Kidney (tissue), 14 donors: ENCODE data around the gene ACSM3. TPM values are rescaled to one million over a fixed set of nuclear protein-coding genes. Genes with fewer than 3 reads are reported as not detected.

Source experiments
- DNase-seq, 5 donors: peaks; one replicate each; pipeline ENCODE4 v3.0.0-alpha.2; 2013 to 2020
- FAIRE-seq: peaks from 2 replicates; lab custom pipeline; 2012; peaks lifted over from hg19 to GRCh38; lab: Jason Lieb, UNC
- H3K27ac ChIP-seq, 2 donors: one replicate each; pipeline ENCODE4 v1.7.0; 2013; ENCODE audit warnings: low read depth in 2 of 2, low read length in 2 of 2, inconsistent platforms in 1 of 2
- H3K27me3 ChIP-seq: one replicate; pipeline ENCODE4 v1.7.1; 2013; ENCODE audit warnings: low read length, inconsistent platforms; ENCODE audit not compliant: control insufficient read depth, insufficient read depth
- H3K36me3 ChIP-seq, 3 donors: one replicate each; pipeline versions ENCODE4 v1.7.0 to v1.7.1; 2013; ENCODE audit warnings: low read length in 3 of 3, control low read depth in 1 of 3, inconsistent platforms in 1 of 3; ENCODE audit not compliant: insufficient read depth in 3 of 3, control insufficient read depth in 2 of 3
- H3K4me1 ChIP-seq, 3 donors: one replicate each; pipeline versions ENCODE4 v1.7.0 to v1.7.1; 2013; ENCODE audit warnings: low read length in 3 of 3, inconsistent platforms in 1 of 3, low read depth in 1 of 3; ENCODE audit not compliant: control insufficient read depth in 2 of 3, insufficient read depth in 2 of 3
- H3K4me3 ChIP-seq, 3 donors: one replicate each; pipeline versions ENCODE4 v1.7.0 to v1.8.1; 2013; ENCODE audit warnings: low read length in 3 of 3, control low read depth in 1 of 3, inconsistent platforms in 1 of 3
- H3K9ac ChIP-seq, 3 donors: one replicate each; pipeline versions ENCODE4 v1.7.0 to v1.7.1; 2013; ENCODE audit warnings: low read length in 3 of 3, control low read depth in 1 of 3, inconsistent platforms in 1 of 3
- H3K9me3 ChIP-seq, 3 donors: one replicate each; pipeline versions ENCODE4 v1.7.0 to v1.7.1; 2013; ENCODE audit warnings: low read length in 3 of 3, control low read depth in 1 of 3, inconsistent platforms in 1 of 3; ENCODE audit not compliant: control insufficient read depth in 2 of 3, insufficient read depth in 1 of 3
- intact Hi-C: fragments of 100-400 bp; cut with DNase I; formaldehyde crosslinking; loops from one replicate; pipeline ENCODE4 v1.11.1; 2022
- polyA plus RNA-seq: library from polyadenylated mRNA; stranded (reverse); fragments of 350-450 nt; fragmentation: Illumina TruSeq; extraction: RNeasy Lipid Tissue Mini Kit (QIAGEN cat#74804); gene quantifications from one replicate; pipeline ENCODE4 v1.2.3, GENCODE V29; 2014; ENCODE audit warnings: low read depth, low replicate concordance; ENCODE audit not compliant: insufficient read depth
- total RNA-seq: library from RNA; stranded (reverse); fragmentation: NEBNext Ultra II Directional; extraction: Animal tissue kit (Norgen Biotek cat#: 25700); gene quantifications from one replicate; pipeline ENCODE4 v1.2.1, GENCODE V29; 2021
- TF ChIP-seq, protein P1 (sequence below): IDR thresholded peaks from 3 replicates; pipeline ENCODE4 v1.5.1; 2012; ENCODE audit warnings: mild to moderate bottlenecking, moderate library complexity, borderline replicate concordance; ENCODE audit not compliant: insufficient read depth; ENCODE audit errors: extremely low read depth
- donor health status: control.
- donor health status: control.
- donor health status: control.
- donor health status: control.
- donor health status: control.
- donor health status: DM: yes; HTN: yes; CAD: no.
- donor health status: Normal renal cell carcinoma (clear cell type).

The ACSM3 gene
- total and polyA plus RNA-seq, 2 donors from 2014 or later: 31.5 to 139 TPM

DNA sequence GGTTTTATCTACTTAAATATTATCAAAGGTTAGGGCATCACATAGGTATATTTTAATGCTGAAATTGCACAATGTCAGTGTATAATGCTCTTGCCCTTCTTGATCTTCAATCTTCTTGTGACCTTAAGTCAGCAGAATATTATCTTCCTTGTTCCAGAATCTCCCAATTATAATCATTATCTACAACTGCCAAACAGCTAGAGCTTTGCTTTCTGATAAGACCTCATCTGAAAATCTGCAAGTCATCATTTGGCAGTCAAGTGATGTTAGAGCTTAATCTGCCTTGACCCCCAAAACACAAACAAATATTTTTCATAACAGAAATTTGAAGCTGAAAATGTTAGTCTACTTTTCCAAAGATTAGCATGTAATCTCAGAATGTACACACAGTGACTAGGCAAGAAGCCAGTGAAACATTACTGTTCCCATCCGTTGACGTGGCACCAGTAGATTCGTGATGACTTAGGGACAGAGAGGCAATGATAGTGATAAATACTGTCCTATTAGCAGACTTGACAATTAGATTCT lies 62.3 kb downstream of the ACSM3 start:
- no peaks in the 10 kb centered on the region for H3K36me3 ChIP-seq
- intact Hi-C loops: no loop called here
- no peak overlapping the region for H3K4me3 ChIP-seq
- no peak overlapping the region for H3K27ac ChIP-seq
- H3K27me3 ChIP-seq: no peaks in the 10 kb centered on the region
- no peak for DNase-seq
- TF ChIP-seq, protein P1, sequence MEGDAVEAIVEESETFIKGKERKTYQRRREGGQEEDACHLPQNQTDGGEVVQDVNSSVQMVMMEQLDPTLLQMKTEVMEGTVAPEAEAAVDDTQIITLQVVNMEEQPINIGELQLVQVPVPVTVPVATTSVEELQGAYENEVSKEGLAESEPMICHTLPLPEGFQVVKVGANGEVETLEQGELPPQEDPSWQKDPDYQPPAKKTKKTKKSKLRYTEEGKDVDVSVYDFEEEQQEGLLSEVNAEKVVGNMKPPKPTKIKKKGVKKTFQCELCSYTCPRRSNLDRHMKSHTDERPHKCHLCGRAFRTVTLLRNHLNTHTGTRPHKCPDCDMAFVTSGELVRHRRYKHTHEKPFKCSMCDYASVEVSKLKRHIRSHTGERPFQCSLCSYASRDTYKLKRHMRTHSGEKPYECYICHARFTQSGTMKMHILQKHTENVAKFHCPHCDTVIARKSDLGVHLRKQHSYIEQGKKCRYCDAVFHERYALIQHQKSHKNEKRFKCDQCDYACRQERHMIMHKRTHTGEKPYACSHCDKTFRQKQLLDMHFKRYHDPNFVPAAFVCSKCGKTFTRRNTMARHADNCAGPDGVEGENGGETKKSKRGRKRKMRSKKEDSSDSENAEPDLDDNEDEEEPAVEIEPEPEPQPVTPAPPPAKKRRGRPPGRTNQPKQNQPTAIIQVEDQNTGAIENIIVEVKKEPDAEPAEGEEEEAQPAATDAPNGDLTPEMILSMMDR: no peak
- H3K9ac ChIP-seq: no peak overlapping the region
- no peaks in the 10 kb centered on the region for H3K4me1 ChIP-seq
- FAIRE-seq: no peak
- H3K9me3 ChIP-seq: no peaks in the 10 kb centered on the region

DNA sequence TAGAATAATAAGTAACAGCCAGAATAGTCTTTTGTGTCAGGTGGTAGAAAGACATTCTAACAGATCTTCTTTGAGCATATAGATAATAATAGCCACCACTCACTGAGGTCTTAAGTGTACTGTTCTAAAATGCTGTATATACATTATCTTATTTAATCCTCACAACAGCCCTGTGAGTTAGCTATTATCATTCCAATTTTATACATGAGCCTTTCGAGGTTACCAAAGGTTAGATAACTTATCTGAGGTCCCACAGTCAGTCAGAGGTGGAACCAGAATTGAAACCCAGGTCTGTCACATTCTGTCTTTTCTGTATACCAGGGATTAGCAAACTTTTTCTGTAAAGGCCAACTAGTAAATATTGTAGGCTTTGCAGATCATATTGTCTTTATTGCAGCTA lies 65.7 kb downstream of the ACSM3 start:
- TF ChIP-seq, protein P1: no peak
- Histone ChIP-seq H3K9me3 (no peaks in the 10 kb centered on the region), H3K27me3 (no peaks in the 10 kb centered on the region), H3K9ac (no peak overlapping the region), H3K27ac (no peak overlapping the region), H3K36me3 (no peaks in the 10 kb centered on the region), H3K4me3 (no peak overlapping the region), H3K4me1 (no peaks in the 10 kb centered on the region)
- DNase-seq: no peak
- FAIRE-seq: no peak
- intact Hi-C loops: no loop called here

DNA sequence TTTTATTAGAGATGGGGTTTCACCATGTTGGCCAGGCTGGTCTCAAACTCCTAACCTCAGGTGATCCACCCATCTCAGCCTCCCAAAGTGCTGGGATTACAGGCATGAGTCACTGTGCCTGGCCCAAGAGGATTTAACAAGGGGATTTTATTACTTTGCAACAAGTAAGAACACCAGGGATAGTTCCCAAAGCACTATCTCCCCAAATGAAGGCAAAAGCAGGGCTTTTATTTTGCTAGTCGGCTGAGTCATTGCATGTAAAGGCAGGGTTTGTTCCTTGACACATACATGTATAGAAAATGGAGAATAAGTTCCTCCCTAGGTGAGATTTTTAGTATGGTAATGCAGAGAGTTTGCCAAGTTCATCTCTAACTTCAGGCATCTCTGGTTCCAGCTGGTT lies 66.6 kb downstream of the ACSM3 start:
- intact Hi-C loops: no loop called here
- Histone ChIP-seq H3K9me3 (no peaks in the 10 kb centered on the region), H3K4me1 (no peaks in the 10 kb centered on the region), H3K4me3 (no peak overlapping the region), H3K27ac (no peak overlapping the region), H3K36me3 (no peaks in the 10 kb centered on the region), H3K9ac (no peak overlapping the region), H3K27me3 (no peaks in the 10 kb centered on the region)
- DNase-seq: no peak
- TF ChIP-seq, protein P1: no peak
- FAIRE-seq: no peak

DNA sequence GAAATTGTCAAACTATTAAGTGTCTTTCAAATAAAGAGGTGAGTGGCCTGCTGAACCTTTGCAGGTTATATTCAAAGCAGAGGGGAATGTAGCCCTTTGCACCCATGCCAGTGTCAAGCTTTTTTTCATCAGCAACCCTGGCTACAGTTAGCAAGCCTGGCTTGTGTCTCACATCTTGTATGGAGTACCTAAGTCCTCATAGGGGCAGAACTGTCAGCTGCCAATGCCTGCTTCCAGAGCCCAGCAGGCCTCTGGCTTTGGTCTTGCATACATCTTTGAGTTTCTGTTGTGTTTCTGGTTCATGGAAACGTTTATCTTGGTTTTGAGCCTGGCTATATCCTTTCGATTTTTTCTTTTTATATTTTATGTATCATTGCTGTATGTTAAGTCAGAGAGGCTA lies 69.3 kb downstream of the ACSM3 start:
- H3K9ac ChIP-seq: no peak overlapping the region
- DNase-seq (no peak), FAIRE-seq (no peak)
- H3K27me3 ChIP-seq: no peaks in the 10 kb centered on the region
- H3K36me3 ChIP-seq: no peaks in the 10 kb centered on the region
- no peak overlapping the region for H3K4me3 ChIP-seq
- no peak overlapping the region for H3K27ac ChIP-seq
- peaks cover 0 to 4% (median 2%) of the 10 kb centered on the region in 3 donors for H3K9me3 ChIP-seq
- TF ChIP-seq, protein P1: no peak
- intact Hi-C loops: no loop called here
- H3K4me1 ChIP-seq: no peaks in the 10 kb centered on the region
